Upper lobe of right lung (tissue), 1 donor: ENCODE results near the gene ETV6. TPM values are rescaled to one million over a fixed set of nuclear protein-coding genes. Genes with fewer than 3 reads are reported as not detected.

Source experiments
- ATAC-seq: fragments of 200-7000 bp; cut with Tn5 transposase; one replicate; pipeline ENCODE4 v1.9.1; 2020; ENCODE audit warnings: mild to moderate bottlenecking, moderate library complexity
- DNase-seq: peaks from one replicate; pipeline ENCODE4 v3.0.0-alpha.2; 2020
- H3K27ac ChIP-seq: fragments of 200-600 bp; one replicate; pipeline ENCODE4 v1.8.0; 2022
- H3K27me3 ChIP-seq: fragments of 200-600 bp; one replicate; pipeline ENCODE4 v1.8.0; 2022; ENCODE audit warnings: mild to moderate bottlenecking
- H3K36me3 ChIP-seq: fragments of 200-600 bp; one replicate; pipeline ENCODE4 v1.8.0; 2022
- H3K4me1 ChIP-seq: fragments of 200-600 bp; one replicate; pipeline ENCODE4 v1.8.0; 2022
- H3K4me3 ChIP-seq: fragments of 200-600 bp; one replicate; pipeline ENCODE4 v1.8.0; 2022; ENCODE audit warnings: mild to moderate bottlenecking
- H3K9me3 ChIP-seq: fragments of 200-600 bp; one replicate; pipeline ENCODE4 v1.8.0; 2022
- intact Hi-C: fragments of 100-400 bp; cut with DNase I; formaldehyde crosslinking; loops from one replicate; pipeline ENCODE4 v1.11.0; 2022
- total RNA-seq: library from RNA; stranded (reverse); fragmentation: NEBNext Ultra II Directional; extraction: Animal tissue kit (Norgen Biotek cat#: 25700); gene quantifications from one replicate; pipeline ENCODE4 v1.2.1, GENCODE V29; 2021
- TF ChIP-seq, protein P1 (sequence below): fragments of 200-600 bp; IDR thresholded peaks from one replicate; pipeline ENCODE4 v1.8.0; 2022; ENCODE audit warnings: antibody characterized with exemption
- donor health status: DM: no; HTN: yes; CAD: no; lungs with severe emphysema.

The ETV6 gene
- total RNA-seq, 1 donor from 2014 or later, result 45.0 TPM

DNA sequence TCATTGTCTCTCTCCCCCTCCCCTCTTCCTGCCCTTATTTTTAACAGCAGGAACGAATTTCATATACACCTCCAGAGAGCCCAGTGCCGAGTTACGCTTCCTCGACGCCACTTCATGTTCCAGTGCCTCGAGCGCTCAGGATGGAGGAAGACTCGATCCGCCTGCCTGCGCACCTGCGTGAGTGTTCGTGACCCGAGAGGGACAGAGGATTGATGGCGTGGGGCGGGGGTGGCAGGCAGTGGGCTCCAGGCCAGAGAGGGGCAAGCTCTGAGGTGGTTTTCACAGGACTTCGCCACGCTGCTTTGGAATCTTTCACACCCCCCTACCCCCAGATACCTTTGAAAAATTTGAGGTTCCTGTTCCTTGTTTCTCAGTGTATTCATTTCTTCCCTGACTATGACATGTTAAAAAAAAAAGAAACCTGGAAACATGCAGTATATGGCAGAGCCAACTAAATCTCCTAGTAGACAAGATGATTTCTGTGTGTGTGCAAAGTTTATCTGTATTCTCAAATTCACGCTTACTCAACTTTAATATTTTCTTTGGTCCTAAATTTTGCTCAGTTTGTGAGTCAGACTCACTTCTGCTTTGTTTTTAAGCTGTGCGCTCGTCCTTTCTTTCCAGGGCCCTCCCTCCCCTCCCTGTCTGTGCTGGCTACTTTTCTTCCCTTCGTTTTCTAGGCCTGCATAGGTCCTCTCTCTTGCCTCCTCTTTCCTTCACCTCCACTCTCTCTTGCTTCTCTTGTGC is 103.1 kb downstream of the ETV6 start:
- TF ChIP-seq, protein P1, sequence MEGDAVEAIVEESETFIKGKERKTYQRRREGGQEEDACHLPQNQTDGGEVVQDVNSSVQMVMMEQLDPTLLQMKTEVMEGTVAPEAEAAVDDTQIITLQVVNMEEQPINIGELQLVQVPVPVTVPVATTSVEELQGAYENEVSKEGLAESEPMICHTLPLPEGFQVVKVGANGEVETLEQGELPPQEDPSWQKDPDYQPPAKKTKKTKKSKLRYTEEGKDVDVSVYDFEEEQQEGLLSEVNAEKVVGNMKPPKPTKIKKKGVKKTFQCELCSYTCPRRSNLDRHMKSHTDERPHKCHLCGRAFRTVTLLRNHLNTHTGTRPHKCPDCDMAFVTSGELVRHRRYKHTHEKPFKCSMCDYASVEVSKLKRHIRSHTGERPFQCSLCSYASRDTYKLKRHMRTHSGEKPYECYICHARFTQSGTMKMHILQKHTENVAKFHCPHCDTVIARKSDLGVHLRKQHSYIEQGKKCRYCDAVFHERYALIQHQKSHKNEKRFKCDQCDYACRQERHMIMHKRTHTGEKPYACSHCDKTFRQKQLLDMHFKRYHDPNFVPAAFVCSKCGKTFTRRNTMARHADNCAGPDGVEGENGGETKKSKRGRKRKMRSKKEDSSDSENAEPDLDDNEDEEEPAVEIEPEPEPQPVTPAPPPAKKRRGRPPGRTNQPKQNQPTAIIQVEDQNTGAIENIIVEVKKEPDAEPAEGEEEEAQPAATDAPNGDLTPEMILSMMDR, result no peak
- Histone ChIP-seq H3K27ac (peak overlapping the region; percentile 12), H3K9me3 (no peaks in the 10 kb centered on the region), H3K36me3 (peaks cover 17% of the 10 kb centered on the region), H3K4me1 (peaks cover 12% of the 10 kb centered on the region), H3K4me3 (no peak overlapping the region), H3K27me3 (no peaks in the 10 kb centered on the region)
- DNase-seq (no peak), ATAC-seq (peak; percentile 48)
- intact Hi-C loops, result no loop called here

DNA sequence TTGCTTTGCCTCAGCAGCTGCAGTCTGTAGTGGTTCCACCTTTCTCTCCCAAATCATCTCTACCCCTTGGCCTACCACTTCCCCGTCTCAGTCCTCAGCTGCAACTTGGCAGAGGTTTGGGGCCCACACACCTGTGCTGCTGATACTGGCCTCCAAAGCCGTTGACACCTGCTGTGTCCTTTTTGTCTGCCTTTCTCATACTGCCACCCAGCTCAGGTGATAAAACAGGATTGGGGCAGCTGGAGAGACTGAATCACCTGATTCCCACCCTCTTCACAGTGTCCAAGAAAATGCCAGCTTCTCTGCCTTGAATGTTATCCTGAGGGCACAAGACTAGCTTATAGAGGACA is 103.7 kb downstream of the ETV6 start:
- ATAC-seq (no peak), DNase-seq (no peak)
- Histone ChIP-seq H3K27ac (peak overlapping the region; percentile 12), H3K36me3 (peaks cover 17% of the 10 kb centered on the region), H3K27me3 (no peaks in the 10 kb centered on the region), H3K4me1 (peaks cover 12% of the 10 kb centered on the region), H3K4me3 (no peak overlapping the region), H3K9me3 (no peaks in the 10 kb centered on the region)
- intact Hi-C loops, result no loop called here
- TF ChIP-seq, protein P1, result no peak

DNA sequence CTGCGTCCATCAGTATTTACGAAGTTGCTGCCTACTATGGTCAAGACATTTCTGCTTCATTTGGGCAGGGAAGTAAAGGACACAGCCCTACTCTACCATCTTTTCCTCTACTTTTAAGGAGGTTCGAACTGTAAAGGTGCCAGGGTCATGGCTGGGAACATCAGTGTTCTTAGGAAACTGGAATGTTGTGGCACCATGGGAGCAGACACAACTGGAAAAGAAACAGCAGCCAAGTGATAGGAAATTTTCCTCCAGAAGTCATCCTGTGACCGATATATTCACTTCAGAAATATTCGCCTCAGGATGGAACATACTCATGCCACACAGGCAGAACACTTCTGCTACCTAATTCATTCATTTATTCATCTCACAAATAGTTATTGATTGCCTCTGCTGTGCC is 104.4 kb downstream of the ETV6 start:
- no peak for DNase-seq
- H3K27me3 ChIP-seq, result no peaks in the 10 kb centered on the region
- peaks cover 17% of the 10 kb centered on the region for H3K36me3 ChIP-seq
- no peak overlapping the region for H3K27ac ChIP-seq
- no peak overlapping the region for H3K4me3 ChIP-seq
- H3K9me3 ChIP-seq, result no peaks in the 10 kb centered on the region
- no peak for ATAC-seq
- TF ChIP-seq, protein P1, result no peak
- H3K4me1 ChIP-seq, result peaks cover 18% of the 10 kb centered on the region
- intact Hi-C loops, result no loop called here

DNA sequence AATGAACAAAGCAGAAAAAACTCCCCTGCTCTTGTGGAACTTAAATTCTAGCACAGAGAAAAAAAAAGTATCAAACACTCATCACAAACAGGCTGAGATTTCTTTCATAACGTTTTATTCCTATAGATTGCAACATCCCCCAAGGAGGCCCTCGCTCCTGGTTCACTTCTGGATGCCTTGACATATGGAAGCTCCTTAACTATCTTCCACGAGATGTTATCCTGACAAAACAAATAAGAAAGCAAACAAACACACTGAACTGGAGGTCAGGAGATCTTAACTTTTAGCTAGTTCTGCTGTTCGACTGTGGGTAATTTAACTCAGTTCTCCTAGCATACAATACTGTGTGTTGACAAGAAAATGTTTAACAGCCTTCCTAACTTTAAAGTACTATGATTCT is 104.8 kb downstream of the ETV6 start:
- ATAC-seq (no peak), DNase-seq (no peak)
- Histone ChIP-seq H3K4me1 (peaks cover 22% of the 10 kb centered on the region), H3K9me3 (no peaks in the 10 kb centered on the region), H3K36me3 (peaks cover 17% of the 10 kb centered on the region), H3K4me3 (no peak overlapping the region), H3K27me3 (no peaks in the 10 kb centered on the region), H3K27ac (no peak overlapping the region)
- TF ChIP-seq, protein P1, result no peak
- intact Hi-C loops, result no loop called here

DNA sequence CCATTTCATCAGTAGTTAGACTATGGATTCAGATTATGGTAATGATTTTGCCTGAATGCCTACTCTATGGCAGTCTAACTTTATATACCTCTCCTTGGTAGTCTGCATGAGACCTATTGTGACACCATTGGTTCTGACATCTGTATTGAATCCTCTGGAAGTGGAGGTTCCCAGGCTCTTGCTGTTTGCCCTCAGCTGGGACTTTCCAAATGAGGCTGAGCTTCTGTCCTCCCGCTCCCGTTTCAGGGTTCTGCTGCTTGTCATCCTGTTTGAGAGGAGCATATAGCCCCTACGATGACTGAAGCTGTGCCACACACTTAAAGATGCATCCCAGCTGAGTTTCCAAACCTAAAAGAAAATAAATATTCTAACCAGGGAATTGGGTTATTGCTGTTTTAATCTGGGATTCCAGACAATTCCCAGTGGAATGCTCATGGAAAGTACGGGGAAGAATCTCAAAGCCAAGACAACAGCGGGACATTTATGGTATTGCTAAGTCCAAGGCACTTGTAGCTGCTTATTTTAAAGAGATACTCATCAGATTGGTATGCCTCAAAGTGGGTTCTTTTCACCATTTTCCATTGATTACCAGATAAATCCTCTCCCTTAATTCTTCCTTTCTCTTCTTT is 105.9 kb downstream of the ETV6 start:
- Histone ChIP-seq H3K4me3 (no peak overlapping the region), H3K27ac (no peak overlapping the region), H3K36me3 (peaks cover 17% of the 10 kb centered on the region), H3K27me3 (no peaks in the 10 kb centered on the region), H3K4me1 (peaks cover 19% of the 10 kb centered on the region), H3K9me3 (no peaks in the 10 kb centered on the region)
- ATAC-seq (no peak), DNase-seq (no peak)
- intact Hi-C loops, result no loop called here
- TF ChIP-seq, protein P1, result no peak
